Activated T-helper 1 cell treated with anti-CD3 and anti-CD28 coated beads, Interleukin-12 subunit alpha, Interleukin-12 subunit beta, Interleukin-2, Interleukin-4 antibody, amounts not matched to agents 30 ng/mL and 10 ng/mL and 1 ng/mL, durations not matched to agents 14 hours and 24 hours and 36 hours (primary cell): ENCODE measurements around the gene ZNF709. TPM values are rescaled to one million over a fixed set of nuclear protein-coding genes. Genes with fewer than 3 reads are reported as not detected.
A peak's percentile ranks its signal among the peaks of the same experiment; 100 is the strongest.
"Not testable (repeated sequence)": the region's sequence is repeated elsewhere in the genome, so short reads cannot be mapped to it uniquely, and the experiment has no call there.

Experiments
- DNase-seq: peaks from one replicate; pipeline ENCODE4 v3.0.0; 2021; ENCODE audit warnings: low spot score
- H3K27ac Mint-ChIP-seq: one replicate; pipeline ENCODE4 v1.8.0; 2021; ENCODE audit warnings: mild to moderate bottlenecking, mixed read lengths
- H3K27me3 Mint-ChIP-seq: one replicate; pipeline ENCODE4 v1.8.0; 2022; ENCODE audit warnings: mild to moderate bottlenecking, moderate library complexity, mixed read lengths; ENCODE audit not compliant: insufficient read depth
- H3K36me3 Mint-ChIP-seq: one replicate; pipeline ENCODE4 v1.8.0; 2021; ENCODE audit warnings: low read depth, mixed read lengths
- H3K4me1 Mint-ChIP-seq: one replicate; pipeline ENCODE4 v1.8.0; 2021; ENCODE audit warnings: low read depth, mixed read lengths
- H3K4me3 Mint-ChIP-seq: one replicate; pipeline ENCODE4 v1.8.0; 2021; ENCODE audit warnings: mild to moderate bottlenecking, moderate library complexity, mixed read lengths
- H3K9me3 Mint-ChIP-seq: one replicate; pipeline ENCODE4 v1.8.0; 2021; ENCODE audit warnings: mixed read lengths
- intact Hi-C: fragments of 100-400 bp; cut with micrococcal nuclease; formaldehyde crosslinking; loops from one replicate; pipeline ENCODE4 v1.15.1; 2024
- total RNA-seq: library from RNA; stranded (reverse); gene quantifications from 2 replicates; pipeline ENCODE4 v1.2.3, GENCODE V29; 2022

Gene ZNF709
- total RNA-seq, 1 donor from 2014 or later = 0.26 TPM

GRCh38 chr19:12439686-12440540 lies 44.7 kb downstream of the ZNF709 start:
- peak; percentile 28 for DNase-seq
- Mint-ChIP-seq H3K9me3 (peaks cover 40% of the 10 kb centered on the region), H3K4me3 (peak overlapping the region; percentile 87), H3K27ac (peak overlapping the region; percentile 67)
- H3K4me1 Mint-ChIP-seq, H3K27me3 Mint-ChIP-seq, H3K36me3 Mint-ChIP-seq: not testable (repeated sequence)
- intact Hi-C loops = loop anchor here (2.0 to 5.0 kb wide), 3 partner anchors 55 to 703 kb away; partner anchors contain the start of genes MAN2B1, WDR83 and ZNF823

GRCh38 chr19:12430726-12431299 lies 53.8 kb downstream of the ZNF709 start:
- H3K4me1 Mint-ChIP-seq, DNase-seq, H3K27me3 Mint-ChIP-seq, H3K4me3 Mint-ChIP-seq, H3K27ac Mint-ChIP-seq, intact Hi-C loops: not testable (repeated sequence)
- Mint-ChIP-seq H3K36me3 (peaks cover 45% of the 10 kb centered on the region), H3K9me3 (peaks cover 74% of the 10 kb centered on the region)

GRCh38 chr19:12425888-12426274 lies 58.7 kb downstream of the ZNF709 start:
- Mint-ChIP-seq H3K27me3 (no peaks in the 10 kb centered on the region), H3K4me3 (no peak overlapping the region), H3K36me3 (peaks cover 26% of the 10 kb centered on the region), H3K4me1 (no peaks in the 10 kb centered on the region), H3K9me3 (peaks cover 58% of the 10 kb centered on the region), H3K27ac (no peak overlapping the region)
- DNase-seq = no peak
- intact Hi-C loops = no loop called here

GRCh38 chr19:12425236-12425887 lies 59.3 kb downstream of the ZNF709 start:
- intact Hi-C loops = no loop called here
- Mint-ChIP-seq H3K4me1 (no peaks in the 10 kb centered on the region), H3K36me3 (peaks cover 21% of the 10 kb centered on the region), H3K27me3 (no peaks in the 10 kb centered on the region), H3K9me3 (peaks cover 54% of the 10 kb centered on the region), H3K27ac (no peak overlapping the region), H3K4me3 (no peak overlapping the region)
- DNase-seq = no peak

GRCh38 chr19:12417273-12417672 lies 67.3 kb downstream of the ZNF709 start:
- peaks cover 57% of the 10 kb centered on the region for H3K9me3 Mint-ChIP-seq
- H3K4me1 Mint-ChIP-seq, H3K27me3 Mint-ChIP-seq, intact Hi-C loops, H3K4me3 Mint-ChIP-seq, H3K27ac Mint-ChIP-seq, H3K36me3 Mint-ChIP-seq, DNase-seq: not testable (repeated sequence)

DNA sequence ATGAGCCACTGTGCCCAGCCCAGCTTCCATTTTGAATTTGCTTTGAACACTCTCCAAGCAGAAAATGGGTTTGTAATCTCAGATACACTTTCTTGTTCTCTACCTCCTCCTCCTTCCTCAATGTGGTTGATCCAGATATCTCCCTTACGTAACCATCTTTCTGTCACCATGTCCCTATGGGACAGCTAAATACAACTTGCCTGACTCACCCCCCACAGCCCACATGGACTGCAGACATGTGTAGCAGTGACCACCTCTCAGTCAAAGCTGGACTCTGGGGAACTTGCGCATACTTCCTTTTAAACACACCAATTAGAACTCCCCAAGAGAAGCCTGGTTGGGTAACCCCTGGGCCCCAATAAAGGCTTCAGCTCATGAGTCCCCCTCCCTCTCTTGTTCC lies 72.7 kb downstream of the ZNF709 start:
- Mint-ChIP-seq H3K4me3 (no peak overlapping the region), H3K9me3 (peaks cover 58% of the 10 kb centered on the region), H3K36me3 (no peaks in the 10 kb centered on the region), H3K27me3 (no peaks in the 10 kb centered on the region), H3K4me1 (no peaks in the 10 kb centered on the region), H3K27ac (no peak overlapping the region)
- DNase-seq = no peak
- intact Hi-C loops = no loop called here

Other genes starting within 250 kb of the ZNF709 start
- gene ZNF44, start 189.9 kb downstream of the ZNF709 start, total RNA-seq = 7.4 and 10.3 TPM in 2 replicates
- 1.4 and 2.5 TPM in 2 replicates for gene ZNF563, start 151.2 kb downstream of the ZNF709 start, total RNA-seq
- gene ZNF442, start 119.1 kb downstream of the ZNF709 start, total RNA-seq = 0.39 and 0.47 TPM in 2 replicates
- gene ZNF799, start 83.5 kb downstream of the ZNF709 start, total RNA-seq = 3.1 TPM in 2 replicates
- gene ZNF443, start 43.8 kb downstream of the ZNF709 start, total RNA-seq = 3.8 TPM in 2 replicates
- gene ZNF564, start 66.7 kb upstream of the ZNF709 start, total RNA-seq = 7.4 and 8.3 TPM in 2 replicates
- 9.2 and 9.4 TPM in 2 replicates for gene ZNF490, start 126.0 kb upstream of the ZNF709 start, total RNA-seq
- gene ZNF791, start 126.1 kb upstream of the ZNF709 start, total RNA-seq = 23.5 and 29.0 TPM in 2 replicates
- 132 and 143 TPM in 2 replicates for gene MAN2B1, start 181.9 kb upstream of the ZNF709 start, total RNA-seq
- gene WDR83, start 182.0 kb upstream of the ZNF709 start, total RNA-seq = 25.6 and 27.1 TPM in 2 replicates
- 144 and 147 TPM in 2 replicates for gene DHPS, start 197.1 kb upstream of the ZNF709 start, total RNA-seq
- 0.73 TPM in 1 of 2 replicates, not detected in the other for gene GNG14, start 203.2 kb upstream of the ZNF709 start, total RNA-seq
- gene FBXW9, start 211.8 kb upstream of the ZNF709 start, total RNA-seq = 11.8 and 12.2 TPM in 2 replicates
- 152 and 153 TPM in 2 replicates for gene TNPO2, start 239.1 kb upstream of the ZNF709 start, total RNA-seq
- gene TRIR, start 249.9 kb upstream of the ZNF709 start, total RNA-seq = 231 and 239 TPM in 2 replicates